H1 (cell line): ENCODE data around the gene CEP70. TPM values are rescaled to one million over a fixed set of nuclear protein-coding genes. Genes with fewer than 3 reads are reported as not detected.
A peak's percentile ranks its signal among the peaks of the same experiment; 100 is the strongest.

Experiments
- CTCF ChIA-PET: fragments of 300-600 bp; sonication (Branson Sonifier 250); formaldehyde crosslinking; loops from one replicate; lab custom pipeline; 2021; ENCODE audit not compliant: partially characterized antibody; lab: Charles Lee
- POLR2A ChIA-PET: fragments of 300-600 bp; sonication (Branson Sonifier 250); formaldehyde crosslinking; loops from one replicate; lab custom pipeline; 2021; ENCODE audit warnings: inconsistent platforms; ENCODE audit not compliant: partially characterized antibody; lab: Charles Lee
- DNase-seq, 2 experiments: peaks; one replicate each; pipeline versions ENCODE4 v3.0.0 to v3.0.0-alpha.2; 2010 to 2022; ENCODE audit warnings: low spot score in 2 of 2, low read depth in 1 of 2, mixed read lengths in 1 of 2
- FAIRE-seq: peaks from 2 replicates; lab custom pipeline; 2011; peaks lifted over from hg19 to GRCh38; lab: Jason Lieb, UNC
- H2AFZ ChIP-seq: 2 replicates; pipeline ENCODE4 v1.8.1; 2012; ENCODE audit warnings: low read length, inconsistent platforms
- H2AK5ac ChIP-seq: 2 replicates; pipeline ENCODE4 v1.6.1; 2013; ENCODE audit warnings: low read depth, low read length
- H2BK120ac ChIP-seq: replicated peaks from 2 replicates; pipeline ENCODE3; 2013; ENCODE audit warnings: low read depth, low read length, inconsistent platforms
- H2BK12ac ChIP-seq: 2 replicates; pipeline ENCODE4 v1.6.1; 2013; ENCODE audit warnings: low read depth, low read length
- H2BK15ac ChIP-seq: 2 replicates; pipeline ENCODE4 v1.6.1; 2013; ENCODE audit warnings: low read length
- H2BK20ac ChIP-seq: 2 replicates; pipeline ENCODE4 v1.6.1; 2013; ENCODE audit warnings: low read length
- H2BK5ac ChIP-seq: 2 replicates; pipeline ENCODE4 v1.6.1; 2013; ENCODE audit warnings: low read depth, low read length
- H3K14ac ChIP-seq: 2 replicates; pipeline ENCODE4 v1.6.1; 2013; ENCODE audit warnings: inconsistent platforms; ENCODE audit not compliant: insufficient read length
- H3K18ac ChIP-seq: 2 replicates; pipeline ENCODE4 v1.6.1; 2013; ENCODE audit warnings: low read length; ENCODE audit errors: extremely low read depth
- H3K23ac ChIP-seq: 2 replicates; pipeline ENCODE4 v1.6.1; 2013; ENCODE audit warnings: inconsistent platforms; ENCODE audit not compliant: insufficient read length
- H3K23me2 ChIP-seq: 2 replicates; pipeline ENCODE4 v1.6.1; 2013; ENCODE audit warnings: low read depth, low read length
- H3K27ac ChIP-seq: 2 replicates; pipeline ENCODE4 v1.6.1; 2011; ENCODE audit warnings: low read depth, low read length, inconsistent platforms
- H3K27me3 ChIP-seq, 4 experiments: replicated peaks in 1 of 4; 1 replicate in 1 of 4; 2 replicates in 3 of 4; pipeline versions ENCODE4 v1.6.1 to v1.8.1; 2011 to 2013; ENCODE audit warnings: low read length in 3 of 4, mild to moderate bottlenecking in 3 of 4, inconsistent platforms in 2 of 4, mixed read lengths in 2 of 4, moderate library complexity in 1 of 4; ENCODE audit not compliant: control insufficient read depth in 3 of 4, insufficient read depth in 3 of 4; ENCODE audit errors: extremely low read depth in 1 of 4
- H3K36me3 ChIP-seq, 4 experiments: 2 replicates each; pipeline versions ENCODE4 v1.6.1 to v1.8.1; 2011 to 2013; ENCODE audit warnings: mild to moderate bottlenecking in 4 of 4, low read length in 3 of 4, moderate library complexity in 2 of 4, control low read depth in 1 of 4, inconsistent platforms in 1 of 4; ENCODE audit not compliant: insufficient read depth in 4 of 4, control insufficient read depth in 2 of 4
- H3K4ac ChIP-seq: replicated peaks from 2 replicates; pipeline ENCODE3; 2013; ENCODE audit warnings: low read length, low read depth, mixed read lengths, inconsistent platforms; ENCODE audit not compliant: insufficient read length
- H3K4me1 ChIP-seq, 4 experiments: replicated peaks in 1 of 4; 1 replicate in 1 of 4; 2 replicates in 3 of 4; pipeline versions ENCODE4 v1.6.1 to v1.8.1; 2011 to 2013; ENCODE audit warnings: low read length in 3 of 4, inconsistent platforms in 2 of 4, mixed read lengths in 1 of 4; ENCODE audit not compliant: insufficient read depth in 4 of 4, control insufficient read depth in 3 of 4
- H3K4me2 ChIP-seq, 2 experiments: 2 replicates each; pipeline versions ENCODE4 v1.6.1 to v1.8.1; 2011 to 2013; ENCODE audit warnings: low read depth in 2 of 2, low read length in 2 of 2, control low read depth in 1 of 2, inconsistent platforms in 1 of 2, mild to moderate bottlenecking in 1 of 2; ENCODE audit not compliant: insufficient read depth in 1 of 2
- H3K4me3 ChIP-seq, 4 experiments: fragments of 200-600, 300-600 bp in 1 of 4; sonication (generic), shearing (Covaris generic), sonication (Bioruptor Twin) in 1 of 4; 2 replicates each; pipeline versions ENCODE4 v1.5.1 to v1.8.1; 2011 to 2016; ENCODE audit warnings: low read length in 4 of 4, low read depth in 3 of 4, control low read depth in 2 of 4, inconsistent platforms in 2 of 4, mild to moderate bottlenecking in 2 of 4, mixed read lengths in 1 of 4, moderate library complexity in 1 of 4; ENCODE audit not compliant: insufficient read depth in 2 of 4; ENCODE audit errors: extremely low read depth in 1 of 4
- H3K56ac ChIP-seq: replicated peaks from 2 replicates; pipeline ENCODE3; 2013; ENCODE audit warnings: low read depth, mild to moderate bottlenecking, mixed read lengths, low read length, inconsistent platforms; ENCODE audit not compliant: insufficient read length
- H3K79me1 ChIP-seq: 2 replicates; pipeline ENCODE4 v1.6.1; 2013; ENCODE audit warnings: low read depth, low read length, control low read depth
- H3K79me2 ChIP-seq, 2 experiments: 2 replicates each; pipeline versions ENCODE4 v1.6.1 to v1.8.1; 2012 to 2013; ENCODE audit warnings: low read length in 2 of 2, mild to moderate bottlenecking in 2 of 2, inconsistent platforms in 1 of 2; ENCODE audit not compliant: insufficient read depth in 2 of 2, control insufficient read depth in 1 of 2
- H3K9ac ChIP-seq, 4 experiments: replicated peaks in 1 of 4; 1 replicate in 1 of 4; 2 replicates in 3 of 4; pipeline versions ENCODE4 v1.6.1 to v1.8.1; 2011 to 2013; ENCODE audit warnings: low read depth in 3 of 4, low read length in 3 of 4, control low read depth in 2 of 4, mild to moderate bottlenecking in 2 of 4, moderate library complexity in 2 of 4, inconsistent platforms in 1 of 4; ENCODE audit errors: extremely low read depth in 1 of 4
- H3K9me3 ChIP-seq, 2 experiments: 2 replicates each; pipeline versions ENCODE4 v1.6.1 to v1.8.1; 2012 to 2013; ENCODE audit warnings: mild to moderate bottlenecking in 2 of 2, moderate library complexity in 2 of 2, control low read depth in 1 of 2, inconsistent platforms in 1 of 2, low read depth in 1 of 2, low read length in 1 of 2, mixed read lengths in 1 of 2; ENCODE audit not compliant: insufficient read depth in 2 of 2
- H4K20me1 ChIP-seq, 2 experiments: replicated peaks in 1 of 2; 2 replicates each; pipeline versions ENCODE3 to v1.8.1; 2011 to 2013; ENCODE audit warnings: inconsistent platforms in 2 of 2, low read length in 2 of 2, mild to moderate bottlenecking in 1 of 2; ENCODE audit not compliant: insufficient read depth in 2 of 2, control insufficient read depth in 1 of 2
- H4K5ac ChIP-seq: 2 replicates; pipeline ENCODE4 v1.6.1; 2013; ENCODE audit warnings: low read length, low read depth, mixed read lengths, inconsistent platforms; ENCODE audit not compliant: insufficient read length
- H4K8ac ChIP-seq: 2 replicates; pipeline ENCODE4 v1.8.0; 2013; ENCODE audit warnings: mild to moderate bottlenecking, moderate library complexity, low read length, inconsistent platforms; ENCODE audit not compliant: insufficient read depth; ENCODE audit errors: extremely low read depth
- H4K91ac ChIP-seq: replicated peaks from 2 replicates; pipeline ENCODE3; 2013; ENCODE audit warnings: low read length, mixed read lengths, inconsistent platforms; ENCODE audit not compliant: insufficient read length
- E2F6 ChIP-seq: IDR thresholded peaks from 2 replicates; pipeline ENCODE4 v1.6.1; 2012; ENCODE audit warnings: inconsistent platforms
- RNF2 ChIP-seq: fragments of 200-900, 300-1000 bp; sonication (generic); IDR thresholded peaks from 2 replicates; pipeline ENCODE4 v1.7.1; 2016; ENCODE audit warnings: borderline replicate concordance, low read depth, mild to moderate bottlenecking, antibody characterized with exemption, low read length; ENCODE audit not compliant: poor library complexity, severe bottlenecking; ENCODE audit errors: missing control alignments
- WGBS, 2 experiments: shearing (Covaris generic) in 1 of 2; methylation state at CpG; one replicate each; pipeline versions ENCODE4 v1.1.6 to v1.1.7; 2013 to 2015; ENCODE audit warnings: low lambda C conversion rate in 2 of 2, mixed read lengths in 2 of 2, inconsistent platforms in 1 of 2, low coverage in 1 of 2, missing lambda C conversion rate in 1 of 2; ENCODE audit not compliant: insufficient replicate concordance in 2 of 2, insufficient coverage in 1 of 2, insufficient read length in 1 of 2; ENCODE audit errors: extremely low coverage in 1 of 2, missing lambda C conversion rate in 1 of 2; 5-methylcytosine and 5-hydroxymethylcytosine counted together
- polyA plus RNA-seq, 7 experiments: library from polyadenylated mRNA; depleted of rRNA in 3 of 7; stranded (reverse) in 5 of 7; unstranded in 2 of 7; fragments of >200 nt in 5 of 7; fragments of 200-250 nt in 2 of 7; gene quantifications; 1 replicate in 5 of 7; 2 replicates in 1 of 7; 4 replicates in 1 of 7; pipeline versions ENCODE4 v1.2.1 to v1.2.3, GENCODE V29; 2011 to 2013; ENCODE audit warnings: missing spikeins in 2 of 7, mixed read lengths in 2 of 7
- total RNA-seq: library from RNA; stranded (reverse); fragmentation: NEBNext Ultra II Directional; extraction: Animal tissue kit (Norgen Biotek cat#: 25700); gene quantifications from 2 replicates; pipeline ENCODE4 v1.2.1, GENCODE V29; 2021

Gene CEP70
- total and polyA plus RNA-seq, 2 of the 8 experiments (the other 6 are each of a cell fraction or from before 2014, with no cell fraction given) = 3.9 to 26.2 TPM

GRCh38 chr3:138642927-138643253, 48.8 kb upstream of the CEP70 start:
- WGBS, 2 experiments = 89% methylated on average over 1 of the region's 1 CpG; no CpG with 5 or more reads in 1 of the 2 experiments
- no peaks in the 10 kb centered on the region for H3K36me3 ChIP-seq
- no peak overlapping the region for H3K27ac ChIP-seq
- H3K27me3 ChIP-seq = no peaks in the 10 kb centered on the region; a peak in 1 of 7 replicates
- no peak overlapping the region for H2BK120ac ChIP-seq
- H2BK20ac ChIP-seq = no peak overlapping the region
- no peak overlapping the region for H3K14ac ChIP-seq
- H2AFZ ChIP-seq = no peak overlapping the region
- no peak overlapping the region for H3K4me2 ChIP-seq
- no peak overlapping the region for H4K8ac ChIP-seq
- no peak overlapping the region for H3K4me3 ChIP-seq
- no peak overlapping the region for H4K91ac ChIP-seq
- no peak overlapping the region for H3K56ac ChIP-seq
- peaks cover 18 to 29% of the 10 kb centered on the region in 2 experiments for H3K9me3 ChIP-seq
- ChIA-PET POLR2A (interaction anchor here (1.5 kb wide), 1 partner anchor 25 kb away, joined by 3 read pairs; no protein-coding TSS in a partner anchor), CTCF (interaction anchor here (1.0 kb wide), 1 partner anchor 281 kb away, joined by 3 read pairs; no protein-coding TSS in a partner anchor)
- H3K23ac ChIP-seq = no peak overlapping the region
- H3K4ac ChIP-seq = no peak overlapping the region
- H4K5ac ChIP-seq = no peak overlapping the region
- FAIRE-seq (no peak), DNase-seq (no peak)
- no peak overlapping the region for H2BK12ac ChIP-seq
- H3K79me1 ChIP-seq = no peaks in the 10 kb centered on the region
- no peaks in the 10 kb centered on the region for H3K79me2 ChIP-seq
- no peak overlapping the region for H3K18ac ChIP-seq
- TF ChIP-seq RNF2 (no peak), E2F6 (0 out of 2 replicates have a peak, but pooled peaks have one; percentile 1)
- no peaks in the 10 kb centered on the region for H3K23me2 ChIP-seq
- H2AK5ac ChIP-seq = no peak overlapping the region
- no peak overlapping the region for H2BK15ac ChIP-seq
- H4K20me1 ChIP-seq = no peaks in the 10 kb centered on the region
- H3K9ac ChIP-seq = no peak overlapping the region
- H3K4me1 ChIP-seq = no peaks in the 10 kb centered on the region
- H2BK5ac ChIP-seq = no peak overlapping the region
